Activated T-helper 1 cell treated with Interleukin-2 at 50 U/mL for 16 hours (primary cell): Measurements from ENCODE around the gene PKN3.

Experiments
- DNase-seq: peaks from one replicate; pipeline ENCODE4 v3.0.0-alpha.2; 2020; ENCODE audit warnings: low read depth

PKN3 gene

GRCh38 chr9:128716581-128717254, 14.4 kb downstream of the PKN3 start:
- DNase-seq, result no peak

GRCh38 chr9:128718047-128718446, 15.7 kb downstream of the PKN3 start:
- DNase-seq, result no peak

DNA sequence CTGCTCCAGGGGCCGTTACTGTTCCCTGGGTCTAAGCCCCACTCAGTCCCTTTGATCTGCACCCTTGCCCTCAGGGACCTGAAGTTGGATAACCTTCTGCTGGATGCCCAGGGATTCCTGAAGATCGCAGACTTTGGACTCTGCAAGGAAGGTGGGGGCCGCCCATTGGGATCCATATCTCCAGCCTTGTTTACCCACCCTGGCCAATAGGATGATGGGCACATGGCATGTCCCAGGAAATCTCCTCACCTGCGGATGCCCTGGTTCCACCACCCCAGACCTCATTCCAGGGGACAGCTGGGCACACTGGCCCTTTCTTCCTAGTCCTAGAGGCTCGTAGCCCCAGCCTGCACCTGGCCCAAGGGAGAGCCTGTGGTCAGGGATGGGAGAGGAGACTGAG, 16.2 kb downstream of the PKN3 start:
- DNase-seq, result no peak

DNA sequence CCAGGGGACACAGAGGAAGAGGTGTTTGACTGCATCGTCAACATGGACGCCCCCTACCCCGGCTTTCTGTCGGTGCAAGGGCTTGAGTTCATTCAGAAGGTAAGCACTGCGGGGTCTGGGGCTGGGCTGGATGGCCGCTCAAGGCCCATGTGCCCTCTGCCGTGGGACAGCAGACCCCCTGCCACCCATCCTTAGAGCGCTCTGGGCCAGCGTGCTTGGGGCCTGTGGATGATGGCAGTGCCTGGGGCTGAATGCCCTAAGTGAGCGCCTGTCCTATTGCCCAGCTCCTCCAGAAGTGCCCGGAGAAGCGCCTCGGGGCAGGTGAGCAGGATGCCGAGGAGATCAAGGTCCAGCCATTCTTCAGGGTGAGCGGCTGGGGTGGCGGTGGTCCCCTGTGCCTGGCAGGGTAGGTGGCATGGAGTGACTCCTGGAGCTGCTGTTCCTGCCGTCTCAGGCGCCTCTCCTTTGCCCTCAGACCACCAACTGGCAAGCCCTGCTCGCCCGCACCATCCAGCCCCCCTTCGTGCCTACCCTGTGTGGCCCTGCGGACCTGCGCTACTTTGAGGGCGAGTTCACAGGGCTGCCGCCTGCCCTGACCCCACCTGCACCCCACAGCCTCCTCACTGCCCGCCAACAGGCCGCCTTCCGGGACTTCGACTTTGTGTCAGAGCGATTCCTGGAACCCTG, 17.8 kb downstream of the PKN3 start:
- no peak for DNase-seq

DNA sequence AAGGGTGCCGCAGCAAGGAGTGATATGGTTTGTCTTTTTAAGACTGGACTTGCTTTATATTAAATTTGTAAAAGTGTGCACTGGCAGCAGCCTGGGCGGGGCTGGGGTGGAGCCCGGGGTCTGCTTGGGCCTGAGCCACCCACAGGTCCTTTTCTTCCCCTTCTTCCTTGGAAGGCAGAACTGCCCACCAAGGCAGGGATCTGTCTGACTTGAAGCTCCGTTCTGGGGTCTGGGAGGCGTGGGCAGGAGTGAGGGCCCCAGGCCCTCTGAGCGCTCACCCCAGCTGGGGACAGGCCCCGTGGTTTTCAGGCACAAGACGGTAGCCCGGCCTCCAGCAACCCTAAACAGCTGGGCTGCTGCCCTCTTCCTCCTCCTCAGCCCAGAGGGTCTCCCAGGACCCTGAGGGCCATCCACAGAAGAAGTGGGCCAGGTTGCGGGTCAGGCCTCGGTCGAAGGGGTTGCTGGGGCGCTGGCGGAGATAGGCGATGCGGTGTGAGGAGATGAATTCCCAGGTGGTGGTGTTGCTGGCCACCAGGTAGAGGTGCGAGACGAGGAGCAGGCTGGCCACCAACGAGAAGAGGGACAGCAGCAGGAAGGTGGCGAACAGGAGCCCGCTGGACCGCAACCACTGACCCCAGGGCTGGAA, 18.7 kb downstream of the PKN3 start:
- no peak for DNase-seq

- DNase-seq, result no peak
Measured at GRCh38 chr9:128721487-128722010, 19.2 kb downstream of the PKN3 start.

- DNase-seq, result no peak
Measured at GRCh38 chr9:128722380-128723351, 20.4 kb downstream of the PKN3 start.

DNA sequence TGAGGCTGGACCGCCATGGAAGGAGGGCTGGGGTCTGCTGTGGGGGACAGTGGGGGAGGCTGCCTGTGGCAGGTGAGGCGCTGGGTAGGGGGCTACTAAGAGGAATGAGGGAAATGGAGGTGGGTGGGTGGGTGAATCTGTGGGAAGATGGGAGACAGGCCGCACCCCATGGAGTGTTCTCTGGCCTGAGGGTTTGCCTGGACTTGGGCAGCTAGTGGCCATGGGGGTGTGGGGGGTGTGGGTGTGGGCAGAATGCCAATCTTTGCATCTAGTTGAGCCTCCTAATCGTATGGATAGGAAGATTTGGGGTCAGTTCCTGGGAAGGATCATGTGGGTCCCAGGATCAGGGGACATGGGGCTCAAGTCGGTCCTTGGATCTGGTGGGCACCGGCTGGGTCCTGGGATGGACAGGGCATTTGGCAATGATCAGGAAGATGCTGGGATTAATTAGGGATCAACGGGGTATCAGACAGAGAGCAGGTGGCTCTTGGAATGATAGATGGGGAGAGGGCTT, 21.1 kb downstream of the PKN3 start:
- DNase-seq, result no peak

- peak; percentile 99 for DNase-seq
Measured at GRCh38 chr9:128723866-128724743, 21.8 kb downstream of the PKN3 start, which contains the start of gene ZDHHC12. TSS of gene ZDHHC12 (minus strand) at chr9:128724127. CDS start at chr9:128724093, 34 bp downstream.

DNA sequence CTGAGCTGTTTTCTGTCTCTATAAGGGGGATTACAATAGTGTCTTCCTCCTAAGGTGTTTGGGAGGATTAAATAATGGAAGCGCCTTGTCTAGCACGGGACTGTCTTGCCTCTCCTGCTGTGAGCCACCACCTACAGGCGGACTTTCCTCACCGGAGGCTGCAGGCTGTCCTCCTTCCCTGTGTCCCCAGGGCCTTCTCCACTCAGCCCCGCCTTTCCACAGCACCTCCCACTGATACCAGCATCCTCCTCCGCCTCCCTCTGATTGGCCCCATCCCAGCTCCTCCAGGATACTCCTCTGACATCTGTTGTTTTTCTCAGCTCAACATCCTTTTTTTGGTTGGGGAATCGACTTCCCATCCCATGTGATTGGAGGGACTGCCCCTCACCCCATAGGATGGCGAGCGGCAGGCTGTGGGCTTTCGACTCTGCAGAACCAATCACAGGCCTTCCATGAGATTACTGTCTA, 22.5 kb downstream of the PKN3 start:
- no peak for DNase-seq

GRCh38 chr9:128727640-128728248, 25.4 kb downstream of the PKN3 start:
- DNase-seq, result no peak

DNA sequence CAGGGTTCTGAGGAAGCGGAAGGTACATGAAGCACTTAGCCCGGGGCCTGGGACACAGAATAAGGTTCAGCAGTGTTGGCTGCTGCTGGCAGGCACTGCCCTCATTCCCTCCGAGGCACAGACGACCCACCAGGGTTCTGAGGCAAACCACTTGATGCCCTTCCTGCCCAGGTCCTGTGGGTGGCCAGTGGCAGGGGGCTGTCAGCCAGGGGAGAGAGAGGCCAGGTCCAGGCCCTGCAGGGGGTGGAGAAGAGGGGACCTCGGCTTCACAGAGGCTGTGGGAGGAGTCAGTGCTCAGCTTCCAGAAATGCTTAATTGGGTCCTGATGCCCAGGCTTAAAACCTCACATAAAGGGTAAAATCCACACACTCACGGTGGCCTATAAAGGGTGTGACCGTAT, 26.0 kb downstream of the PKN3 start:
- DNase-seq, result no peak

DNA sequence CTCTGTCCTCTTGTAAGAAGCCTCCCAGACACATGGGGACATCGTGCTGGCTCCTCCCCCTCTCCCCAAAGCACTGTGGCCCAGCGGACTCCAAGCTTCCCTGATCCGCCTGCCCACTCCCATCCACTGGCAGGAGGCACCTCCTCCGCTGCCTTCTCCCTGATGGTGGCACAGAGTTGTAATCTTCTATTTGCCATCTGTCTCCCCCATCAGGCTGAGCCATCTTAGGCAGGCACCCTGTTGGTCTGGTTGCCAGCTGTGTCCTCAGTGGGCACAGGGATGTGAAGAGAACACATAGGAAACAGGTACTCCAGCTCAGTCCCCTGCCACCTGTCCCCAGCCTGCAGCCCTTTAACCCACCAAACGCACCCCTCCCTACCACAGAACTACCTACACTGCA, 27.0 kb downstream of the PKN3 start:
- no peak for DNase-seq

DNA sequence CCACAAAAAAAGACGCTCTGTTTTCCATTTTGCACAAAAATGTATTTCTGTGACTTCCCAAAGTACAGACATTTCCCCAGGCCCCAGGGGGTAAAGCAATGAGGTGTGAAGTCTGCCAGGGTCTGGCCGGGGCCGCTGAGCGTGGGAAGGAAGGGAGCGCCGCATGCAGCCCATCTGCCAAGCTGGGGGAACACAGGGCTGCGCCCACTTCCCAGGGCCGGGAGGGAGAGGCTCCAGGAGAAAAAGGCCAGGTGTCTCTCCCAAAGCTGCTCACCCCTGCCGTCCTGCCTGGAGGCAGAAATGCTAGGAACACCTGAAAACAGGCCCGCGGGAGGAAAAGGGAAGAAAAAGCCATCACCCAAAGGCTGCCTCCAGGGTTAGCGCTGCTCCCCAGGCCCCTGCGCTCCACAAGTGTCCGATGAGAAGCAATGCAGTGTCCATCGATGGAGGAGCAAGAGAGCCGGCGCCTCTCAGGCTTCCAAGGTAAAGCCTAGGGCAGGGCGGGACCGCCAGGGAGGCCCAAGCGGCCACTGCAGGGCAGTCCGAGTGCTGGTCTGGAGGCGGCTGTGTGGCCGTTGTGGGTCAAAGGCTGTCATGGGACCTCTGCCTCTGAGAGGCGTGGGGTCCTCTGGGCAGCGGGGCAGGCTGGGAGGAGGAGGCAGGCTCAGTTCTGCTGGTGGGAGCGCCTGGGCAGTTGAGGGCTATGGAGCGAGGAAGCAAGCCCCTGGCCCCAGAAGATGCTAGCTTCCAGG, 27.6 kb downstream of the PKN3 start:
- no peak for DNase-seq

GRCh38 chr9:128731093-128731492, 28.8 kb downstream of the PKN3 start:
- DNase-seq, result no peak

DNA sequence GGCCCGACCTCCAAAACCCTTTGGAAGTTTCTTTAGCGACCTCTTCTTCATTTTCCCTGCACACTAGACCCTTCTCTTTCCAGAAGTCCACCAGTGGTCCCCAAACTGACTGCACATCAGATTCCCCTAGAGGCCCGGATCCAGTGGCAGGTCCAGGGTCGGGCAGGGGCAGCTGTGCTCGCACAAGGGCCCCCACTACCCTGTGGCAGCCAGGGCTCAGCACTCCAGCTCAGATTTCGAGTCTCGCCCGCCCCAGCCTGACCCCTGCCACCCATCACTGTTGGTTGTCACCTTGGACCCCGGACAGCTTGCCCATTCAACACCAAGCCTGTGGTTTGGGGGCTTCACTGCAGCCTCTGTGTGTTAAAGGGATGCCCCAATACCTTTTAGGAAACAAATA, 29.4 kb downstream of the PKN3 start:
- no peak for DNase-seq

GRCh38 chr9:128732576-128732975, 30.3 kb downstream of the PKN3 start:
- no peak for DNase-seq

- DNase-seq, result no peak
Measured at GRCh38 chr9:128733256-128733655, 31.0 kb downstream of the PKN3 start.

DNA sequence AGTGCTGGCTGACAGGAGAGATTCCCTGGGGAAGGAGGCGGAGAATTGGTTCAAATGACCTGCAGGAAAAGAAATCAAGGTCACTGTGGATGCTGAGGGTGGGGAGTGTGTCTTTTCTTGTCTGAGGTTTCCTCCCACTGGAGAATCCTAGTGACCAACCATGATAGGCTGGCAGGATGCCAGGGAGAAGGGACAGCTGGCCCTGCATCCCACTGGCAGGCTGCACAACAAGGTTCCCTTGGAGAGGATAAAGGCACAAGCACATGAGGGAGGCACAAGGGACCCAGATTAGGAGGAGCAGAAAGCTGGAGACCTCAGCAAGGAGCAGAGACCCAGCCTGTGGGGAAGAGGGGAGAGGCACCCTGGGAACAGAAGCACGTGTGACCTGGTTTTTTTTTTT, 33.1 kb downstream of the PKN3 start:
- no peak for DNase-seq
